ENCODE results near the gene FAM110C.

- no peak for TF ChIP-seq REST (IDR thresholded peaks at IDR 0.05; ENCODE audit: insufficient read depth in 1 of 2, low read depth in 2 of 2, low read length in 2 of 2)
- TF ChIP-seq POLR2AphosphoS5 (IDR thresholded peaks at IDR 0.05; ENCODE audit: low read depth, low read length), result no peak
- no peak for TF ChIP-seq TAF1 (IDR thresholded peaks at IDR 0.05; ENCODE audit: borderline replicate concordance, insufficient read depth, low read length)
- TF ChIP-seq FOXP2 (optimal IDR thresholded peaks at IDR 0.05; ENCODE audit: borderline replicate concordance, extremely low read depth, extremely low read length, insufficient read depth), result no peak
- TF ChIP-seq SIN3A (IDR thresholded peaks at IDR 0.05; ENCODE audit: borderline replicate concordance, insufficient read depth, low read length), result no peak
Observed at GRCh38 chr2:32068-32467, 14.2 kb downstream of the FAM110C start.

Data from PFSK-1 (cell line).